22Rv1 (cell line): ENCODE data around the gene TRIM15.
"Not testable (repeated sequence)": the region's sequence is repeated elsewhere in the genome, so short reads cannot be mapped to it uniquely, and the experiment has no call there.

Experiments used
- H3K27ac ChIP-seq: fragments of 450-650 bp; 2 replicates; pipeline ENCODE4 v1.5.1; 2017
- ZFX ChIP-seq: fragments of 450-650 bp; IDR thresholded peaks from 2 replicates; pipeline ENCODE4 v1.6.1; 2017; ENCODE audit warnings: antibody characterized with exemption, borderline replicate concordance
- TF ChIP-seq, protein P1 (sequence below): fragments of 450-650 bp; IDR thresholded peaks from 2 replicates; pipeline ENCODE4 v1.5.1; 2017; ENCODE audit warnings: mild to moderate bottlenecking

Gene TRIM15

GRCh38 chr6:30129265-30130178 is 33.8 kb upstream of the TRIM15 start:
- TF ChIP-seq, protein P1, sequence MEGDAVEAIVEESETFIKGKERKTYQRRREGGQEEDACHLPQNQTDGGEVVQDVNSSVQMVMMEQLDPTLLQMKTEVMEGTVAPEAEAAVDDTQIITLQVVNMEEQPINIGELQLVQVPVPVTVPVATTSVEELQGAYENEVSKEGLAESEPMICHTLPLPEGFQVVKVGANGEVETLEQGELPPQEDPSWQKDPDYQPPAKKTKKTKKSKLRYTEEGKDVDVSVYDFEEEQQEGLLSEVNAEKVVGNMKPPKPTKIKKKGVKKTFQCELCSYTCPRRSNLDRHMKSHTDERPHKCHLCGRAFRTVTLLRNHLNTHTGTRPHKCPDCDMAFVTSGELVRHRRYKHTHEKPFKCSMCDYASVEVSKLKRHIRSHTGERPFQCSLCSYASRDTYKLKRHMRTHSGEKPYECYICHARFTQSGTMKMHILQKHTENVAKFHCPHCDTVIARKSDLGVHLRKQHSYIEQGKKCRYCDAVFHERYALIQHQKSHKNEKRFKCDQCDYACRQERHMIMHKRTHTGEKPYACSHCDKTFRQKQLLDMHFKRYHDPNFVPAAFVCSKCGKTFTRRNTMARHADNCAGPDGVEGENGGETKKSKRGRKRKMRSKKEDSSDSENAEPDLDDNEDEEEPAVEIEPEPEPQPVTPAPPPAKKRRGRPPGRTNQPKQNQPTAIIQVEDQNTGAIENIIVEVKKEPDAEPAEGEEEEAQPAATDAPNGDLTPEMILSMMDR: no peak
- TF ChIP-seq ZFX: no peak
- H3K27ac ChIP-seq: no peak overlapping the region

GRCh38 chr6:30130179-30130679 is 33.1 kb upstream of the TRIM15 start:
- TF ChIP-seq, protein P1: no peak
- TF ChIP-seq ZFX: no peak
- H3K27ac ChIP-seq: no peak overlapping the region

GRCh38 chr6:30130887-30131862 is 32.2 kb upstream of the TRIM15 start:
- TF ChIP-seq, protein P1: peak; percentile 99
- no peak for TF ChIP-seq ZFX
- no peak overlapping the region for H3K27ac ChIP-seq

- no peak overlapping the region for H3K27ac ChIP-seq
- TF ChIP-seq, protein P1: no peak
- no peak for TF ChIP-seq ZFX
These were observed 31.3 kb upstream of the TRIM15 start for GRCh38 chr6:30131947-30132497.

- no peak overlapping the region for H3K27ac ChIP-seq
These were observed 28.2 kb upstream of the TRIM15 start for GRCh38 chr6:30135147-30135546.

GRCh38 chr6:30135757-30136156 is 27.6 kb upstream of the TRIM15 start, which contains the start of gene TRIM40:
TRIM40 (plus strand) TSS chr6:30136140; CDS start chr6:30137037, 897 bp downstream.
- H3K27ac ChIP-seq: no peak within 1 kb of the TSS
- TF ChIP-seq ZFX: no peak

More at GRCh38 chr6:30135147-30135546, 28.2 kb upstream of the TRIM15 start:
- no peak for TF ChIP-seq ZFX
- TF ChIP-seq, protein P1: no peak

DNA sequence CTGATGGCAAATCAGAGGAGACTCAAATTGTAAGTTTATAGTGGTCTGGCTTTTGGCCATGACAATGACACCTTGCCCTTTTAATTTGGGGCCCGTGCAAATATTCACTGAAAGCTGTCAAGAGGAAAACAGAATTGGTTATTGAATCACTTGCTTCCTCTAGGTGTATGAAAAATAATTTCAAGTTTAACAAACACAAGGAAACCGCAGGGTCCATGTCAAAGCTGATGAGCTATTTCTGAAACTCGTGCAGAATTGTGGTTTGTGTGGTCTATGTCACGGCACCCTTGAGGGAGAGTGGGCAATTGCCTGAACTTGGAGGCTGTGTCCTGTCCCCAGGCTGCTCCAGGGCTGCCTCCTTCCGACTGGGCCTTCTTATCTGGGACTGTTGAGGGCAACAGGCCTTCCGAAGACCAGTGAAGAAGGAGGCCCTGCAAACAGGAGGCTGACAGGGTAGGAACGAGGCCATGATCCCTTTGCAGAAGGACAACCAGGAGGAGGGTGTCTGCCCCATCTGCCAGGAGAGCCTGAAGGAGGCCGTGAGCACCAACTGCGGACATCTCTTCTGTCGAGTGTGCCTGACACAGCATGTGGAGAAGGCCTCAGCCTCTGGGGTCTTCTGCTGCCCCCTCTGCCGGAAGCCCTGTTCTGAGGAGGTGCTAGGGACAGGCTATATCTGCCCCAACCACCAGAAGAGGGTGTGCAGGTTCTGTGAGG is 26.6 kb upstream of the TRIM15 start:
- TF ChIP-seq, protein P1: no peak
- no peak for TF ChIP-seq ZFX
- no peak overlapping the region for H3K27ac ChIP-seq

- not testable (repeated sequence) for H3K27ac ChIP-seq
These were observed 23.1 kb upstream of the TRIM15 start for GRCh38 chr6:30140240-30140639.
